ENCODE data around the gene MFNG.

GRCh38 chr22:37425369-37425768 lies 60.8 kb downstream of the MFNG start:
- TF ChIP-seq, protein P1, sequence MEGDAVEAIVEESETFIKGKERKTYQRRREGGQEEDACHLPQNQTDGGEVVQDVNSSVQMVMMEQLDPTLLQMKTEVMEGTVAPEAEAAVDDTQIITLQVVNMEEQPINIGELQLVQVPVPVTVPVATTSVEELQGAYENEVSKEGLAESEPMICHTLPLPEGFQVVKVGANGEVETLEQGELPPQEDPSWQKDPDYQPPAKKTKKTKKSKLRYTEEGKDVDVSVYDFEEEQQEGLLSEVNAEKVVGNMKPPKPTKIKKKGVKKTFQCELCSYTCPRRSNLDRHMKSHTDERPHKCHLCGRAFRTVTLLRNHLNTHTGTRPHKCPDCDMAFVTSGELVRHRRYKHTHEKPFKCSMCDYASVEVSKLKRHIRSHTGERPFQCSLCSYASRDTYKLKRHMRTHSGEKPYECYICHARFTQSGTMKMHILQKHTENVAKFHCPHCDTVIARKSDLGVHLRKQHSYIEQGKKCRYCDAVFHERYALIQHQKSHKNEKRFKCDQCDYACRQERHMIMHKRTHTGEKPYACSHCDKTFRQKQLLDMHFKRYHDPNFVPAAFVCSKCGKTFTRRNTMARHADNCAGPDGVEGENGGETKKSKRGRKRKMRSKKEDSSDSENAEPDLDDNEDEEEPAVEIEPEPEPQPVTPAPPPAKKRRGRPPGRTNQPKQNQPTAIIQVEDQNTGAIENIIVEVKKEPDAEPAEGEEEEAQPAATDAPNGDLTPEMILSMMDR (IDR thresholded peaks at IDR 0.05): no peak
- no peak for TF ChIP-seq POLR2A (IDR thresholded peaks at IDR 0.05)
